PFSK-1 (cell line): Measurements from ENCODE around the gene POU3F3.

Experiments used
- FOXP2 ChIP-seq: optimal IDR thresholded peaks from 2 replicates; pipeline ENCODE3; 2011; ENCODE audit warnings: borderline replicate concordance, control low read depth, inconsistent platforms; ENCODE audit not compliant: insufficient read depth; ENCODE audit errors: extremely low read length, extremely low read depth
- POLR2AphosphoS5 ChIP-seq: IDR thresholded peaks from 2 replicates; pipeline ENCODE4 v1.6.1; 2012; ENCODE audit warnings: low read depth, mild to moderate bottlenecking, control low read depth, low read length, moderate library complexity
- SIN3A ChIP-seq: IDR thresholded peaks from 2 replicates; pipeline ENCODE4 v1.6.1; 2012; ENCODE audit warnings: mild to moderate bottlenecking, low read length, moderate library complexity, borderline replicate concordance; ENCODE audit not compliant: insufficient read depth
- TAF1 ChIP-seq: IDR thresholded peaks from 2 replicates; pipeline ENCODE4 v1.6.1; 2012; ENCODE audit warnings: low read length, control low read depth, borderline replicate concordance; ENCODE audit not compliant: insufficient read depth
- TF ChIP-seq, protein P1 (sequence below), 2 experiments: IDR thresholded peaks; 2 replicates each; pipeline versions ENCODE4 v1.6.1 to v1.8.0; 2011 to 2012; ENCODE audit warnings: low read depth in 2 of 2, low read length in 2 of 2, control low read depth in 1 of 2, inconsistent platforms in 1 of 2, mild to moderate bottlenecking in 1 of 2, moderate library complexity in 1 of 2; ENCODE audit not compliant: insufficient read depth in 1 of 2

POU3F3 gene

DNA sequence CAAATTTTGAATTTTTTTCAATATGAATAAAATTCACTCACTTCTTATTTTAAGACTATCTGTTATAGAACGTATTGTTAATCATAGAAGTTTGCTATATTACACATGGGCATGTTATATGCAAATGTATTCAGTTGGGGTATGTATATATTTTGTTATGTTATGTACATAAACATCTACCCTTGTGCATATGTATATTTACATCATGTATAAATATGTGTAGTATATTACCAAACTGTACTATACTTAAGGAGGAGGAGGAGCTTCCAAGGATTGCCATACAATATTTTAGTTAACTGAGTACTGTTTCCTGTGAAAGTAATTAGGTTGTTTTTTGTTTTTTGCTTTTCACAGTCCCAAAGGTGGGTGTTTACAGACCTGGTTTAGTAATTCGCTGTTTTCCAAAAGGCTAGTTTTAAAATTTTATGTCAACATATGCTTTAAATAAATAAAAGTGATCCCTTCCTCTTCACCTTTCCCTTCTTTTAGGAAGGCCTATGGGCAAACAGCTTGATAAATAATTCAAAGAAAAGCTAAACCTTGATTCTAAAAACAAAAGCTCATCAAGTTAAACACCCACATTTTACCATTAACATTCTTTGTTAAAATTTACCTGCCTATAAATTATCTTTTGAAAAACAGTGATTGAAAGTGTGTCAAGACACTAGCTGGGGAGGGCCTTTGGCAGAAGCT, 12.9 kb upstream of the POU3F3 start:
- TF ChIP-seq POLR2AphosphoS5 (no peak), FOXP2 (no peak), TAF1 (no peak), SIN3A (no peak)
- TF ChIP-seq, protein P1, sequence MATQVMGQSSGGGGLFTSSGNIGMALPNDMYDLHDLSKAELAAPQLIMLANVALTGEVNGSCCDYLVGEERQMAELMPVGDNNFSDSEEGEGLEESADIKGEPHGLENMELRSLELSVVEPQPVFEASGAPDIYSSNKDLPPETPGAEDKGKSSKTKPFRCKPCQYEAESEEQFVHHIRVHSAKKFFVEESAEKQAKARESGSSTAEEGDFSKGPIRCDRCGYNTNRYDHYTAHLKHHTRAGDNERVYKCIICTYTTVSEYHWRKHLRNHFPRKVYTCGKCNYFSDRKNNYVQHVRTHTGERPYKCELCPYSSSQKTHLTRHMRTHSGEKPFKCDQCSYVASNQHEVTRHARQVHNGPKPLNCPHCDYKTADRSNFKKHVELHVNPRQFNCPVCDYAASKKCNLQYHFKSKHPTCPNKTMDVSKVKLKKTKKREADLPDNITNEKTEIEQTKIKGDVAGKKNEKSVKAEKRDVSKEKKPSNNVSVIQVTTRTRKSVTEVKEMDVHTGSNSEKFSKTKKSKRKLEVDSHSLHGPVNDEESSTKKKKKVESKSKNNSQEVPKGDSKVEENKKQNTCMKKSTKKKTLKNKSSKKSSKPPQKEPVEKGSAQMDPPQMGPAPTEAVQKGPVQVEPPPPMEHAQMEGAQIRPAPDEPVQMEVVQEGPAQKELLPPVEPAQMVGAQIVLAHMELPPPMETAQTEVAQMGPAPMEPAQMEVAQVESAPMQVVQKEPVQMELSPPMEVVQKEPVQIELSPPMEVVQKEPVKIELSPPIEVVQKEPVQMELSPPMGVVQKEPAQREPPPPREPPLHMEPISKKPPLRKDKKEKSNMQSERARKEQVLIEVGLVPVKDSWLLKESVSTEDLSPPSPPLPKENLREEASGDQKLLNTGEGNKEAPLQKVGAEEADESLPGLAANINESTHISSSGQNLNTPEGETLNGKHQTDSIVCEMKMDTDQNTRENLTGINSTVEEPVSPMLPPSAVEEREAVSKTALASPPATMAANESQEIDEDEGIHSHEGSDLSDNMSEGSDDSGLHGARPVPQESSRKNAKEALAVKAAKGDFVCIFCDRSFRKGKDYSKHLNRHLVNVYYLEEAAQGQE (IDR thresholded peaks at IDR 0.05; ENCODE audit: insufficient read depth in 1 of 2, low read depth in 2 of 2, low read length in 2 of 2): no peak

DNA sequence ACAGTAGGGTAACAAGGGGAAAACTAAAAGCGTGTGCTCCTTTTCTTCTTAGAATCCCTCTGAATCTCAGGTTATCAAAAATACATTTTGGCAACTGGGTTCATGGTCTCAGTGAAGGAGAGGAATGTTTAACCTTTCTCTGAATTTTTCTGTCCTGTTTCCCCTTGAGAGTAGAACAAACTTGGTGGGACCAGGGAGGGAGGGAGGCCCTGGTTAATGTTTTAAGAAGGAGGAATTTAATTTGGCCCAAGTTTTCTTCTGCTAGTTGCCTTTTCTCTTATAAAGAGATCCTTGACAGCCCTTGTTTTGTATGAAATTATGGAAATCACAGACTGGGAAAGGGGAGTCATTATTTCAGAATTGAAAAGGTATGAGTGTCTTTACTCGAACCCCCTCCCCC, 12.2 kb upstream of the POU3F3 start:
- no peak for TF ChIP-seq FOXP2
- no peak for TF ChIP-seq TAF1
- TF ChIP-seq POLR2AphosphoS5: no peak
- no peak for TF ChIP-seq SIN3A
- TF ChIP-seq, protein P1 (IDR thresholded peaks at IDR 0.05; ENCODE audit: insufficient read depth in 1 of 2, low read depth in 2 of 2, low read length in 2 of 2): no peak

- TF ChIP-seq SIN3A (no peak), TAF1 (no peak), POLR2AphosphoS5 (no peak)
Measured at GRCh38 chr2:104844807-104845551, 8.9 kb upstream of the POU3F3 start.

GRCh38 chr2:104845552-104845931, 8.4 kb upstream of the POU3F3 start:
- no peak for TF ChIP-seq POLR2AphosphoS5
- TF ChIP-seq TAF1: no peak
- no peak for TF ChIP-seq SIN3A
- TF ChIP-seq, protein P1 (IDR thresholded peaks at IDR 0.05; ENCODE audit: insufficient read depth in 1 of 2, low read depth in 2 of 2, low read length in 2 of 2): no peak
- TF ChIP-seq FOXP2: no peak

GRCh38 chr2:104845946-104846785, 7.7 kb upstream of the POU3F3 start:
- no peak for TF ChIP-seq SIN3A
- no peak for TF ChIP-seq FOXP2
- TF ChIP-seq TAF1: no peak
- TF ChIP-seq, protein P1 (IDR thresholded peaks at IDR 0.05; ENCODE audit: insufficient read depth in 1 of 2, low read depth in 2 of 2, low read length in 2 of 2): no peak
- no peak for TF ChIP-seq POLR2AphosphoS5
